Ovary (tissue), 9 donors: ENCODE data around the gene CACNA1C. TPM values are rescaled to one million over a fixed set of nuclear protein-coding genes. Genes with fewer than 3 reads are reported as not detected.

Source experiments
- DNase-seq, 5 donors: peaks; one replicate each; pipeline ENCODE4 v3.0.0-alpha.2; 2019 to 2020
- H3K27ac ChIP-seq, 2 donors: fragments of 200-600 bp; one replicate each; pipeline versions ENCODE4 v1.5.1 to v1.8.0; 2019 to 2022
- H3K27me3 ChIP-seq: fragments of 200-600 bp; one replicate; pipeline ENCODE4 v1.8.0; 2022
- H3K36me3 ChIP-seq: fragments of 200-600 bp; sonication (generic); one replicate; pipeline ENCODE4 v1.5.1; 2019
- H3K4me1 ChIP-seq: one replicate; pipeline ENCODE4 v1.8.1; 2013; ENCODE audit warnings: mild to moderate bottlenecking, moderate library complexity; ENCODE audit not compliant: insufficient read depth
- H3K4me3 ChIP-seq: fragments of 200-600 bp; sonication (generic); one replicate; pipeline ENCODE4 v1.5.1; 2017
- H3K9me3 ChIP-seq, 2 donors: fragments of 200-600 bp in 1 of 2; sonication (generic) in 1 of 2; one replicate each; pipeline versions ENCODE4 v1.5.1 to v1.8.1; 2013 to 2019; ENCODE audit warnings: mild to moderate bottlenecking in 1 of 2, moderate library complexity in 1 of 2
- CTCF ChIP-seq, 3 donors: fragments of 450-650 bp in 2 of 3; fragments of 200-600 bp in 1 of 3; IDR thresholded peaks; one replicate each; pipeline versions ENCODE4 v1.5.1 to v1.8.0; 2016 to 2022; ENCODE audit warnings: antibody characterized with exemption in 3 of 3, mild to moderate bottlenecking in 1 of 3
- EP300 ChIP-seq: sonication (generic); formaldehyde crosslinking; IDR thresholded peaks from one replicate; pipeline ENCODE4 v1.6.1; 2017; ENCODE audit warnings: antibody characterized with exemption
- POLR2A ChIP-seq: fragments of 450-650 bp; IDR thresholded peaks from one replicate; pipeline ENCODE4 v1.6.1; 2017; ENCODE audit warnings: antibody characterized with exemption, mild to moderate bottlenecking, moderate library complexity
- WGBS, 3 donors: extraction: QIAGEN DNeasy Blood & Tissue Kit in 1 of 3; methylation state at CpG; one replicate each; pipeline versions ENCODE4 v1.1.5 to v1.1.7; 2013 to 2017; 5-methylcytosine and 5-hydroxymethylcytosine counted together
- intact Hi-C, 4 donors: fragments of 100-400 bp; cut with DNase I; formaldehyde crosslinking; loops; one replicate each; pipeline versions ENCODE4 v1.11.0 to v1.15.1; 2022 to 2023
- polyA plus RNA-seq, 2 donors: library from polyadenylated mRNA; stranded (reverse); fragments of 200-250 nt in 1 of 2; fragments of 350-450 nt in 1 of 2; fragmentation: Illumina TruSeq in 1 of 2; extraction: RNeasy Lipid Tissue Mini Kit (QIAGEN cat#74804) in 1 of 2; gene quantifications; one replicate each; pipeline ENCODE4 v1.2.3, GENCODE V29; 2013 to 2014
- total RNA-seq, 7 donors: library from RNA; depleted of rRNA in 2 of 7; stranded (reverse); fragments of >200 nt in 2 of 7; fragmentation: NEBNext Ultra II Directional in 3 of 7; extraction: Animal tissue kit (Norgen Biotek cat#: 25700) in 3 of 7; gene quantifications; one replicate each; pipeline versions ENCODE4 v1.1.0 to v1.2.4, GENCODE V29; 2016 to 2023
- donor health status: DM: no; HTN: no; CAD: no; lungs with moderate emphysema.
- donor health status: DM: no; HTN: no; CAD: no.
- donor health status: Bipolar disorder and iron deficiency.
- donor health status: DM: yes; HTN: yes; CAD: no.
- donor health status: DM: no; HTN: no; CAD: no.
- donor health status: DM: yes; HTN: yes; CAD: no.

The CACNA1C gene
- total and polyA plus RNA-seq, 9 donors: 2.2 to 8.3 (median 3.7) TPM

GRCh38 chr12:2140858-2141519 is 88.2 kb downstream of the CACNA1C start:
- Histone ChIP-seq H3K27ac (no peak overlapping the region), H3K27me3 (no peaks in the 10 kb centered on the region), H3K4me1 (peaks cover 5% of the 10 kb centered on the region), H3K9me3 (no peaks in the 10 kb centered on the region), H3K4me3 (no peak overlapping the region), H3K36me3 (no peaks in the 10 kb centered on the region)
- DNase-seq: no peak
- no peak for TF ChIP-seq POLR2A
- 53 to 63% (median 61%) methylated on average over 9 of the region's 9 CpGs for WGBS, 3 donors
- intact Hi-C loops: no loop called here

DNA sequence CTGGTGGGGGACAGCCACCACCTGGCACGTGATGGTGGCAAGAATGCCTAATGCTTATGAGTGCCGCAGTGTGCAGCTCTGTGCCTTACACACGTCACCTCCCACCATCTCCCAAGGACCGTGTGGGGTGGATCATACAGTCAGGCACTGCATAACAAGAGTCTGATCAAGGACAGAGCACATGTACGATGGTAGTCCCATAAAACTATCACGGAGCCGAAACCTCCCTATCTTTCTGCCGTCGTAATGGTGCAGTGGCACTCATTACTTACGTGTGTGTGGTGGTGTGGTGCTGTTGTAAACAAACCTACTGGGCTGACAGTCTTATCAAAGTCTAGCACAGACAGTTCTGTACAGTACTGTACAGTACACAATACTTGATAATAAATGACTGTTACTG is 89.3 kb downstream of the CACNA1C start:
- no peaks in the 10 kb centered on the region for H3K9me3 ChIP-seq
- H3K4me3 ChIP-seq: no peak overlapping the region
- TF ChIP-seq CTCF (IDR thresholded peaks at IDR 0.05) (no peak), EP300 (no peak), POLR2A (no peak)
- no peak overlapping the region for H3K27ac ChIP-seq
- intact Hi-C loops: no loop called here
- DNase-seq: no peak
- peaks cover 5% of the 10 kb centered on the region for H3K4me1 ChIP-seq
- WGBS, 3 donors: 64 to 80% (median 67%) methylated on average over 10 of the region's 10 CpGs
- no peaks in the 10 kb centered on the region for H3K27me3 ChIP-seq
- H3K36me3 ChIP-seq: no peaks in the 10 kb centered on the region

- H3K9me3 ChIP-seq: no peaks in the 10 kb centered on the region
- H3K4me3 ChIP-seq: no peak overlapping the region
- no peak overlapping the region for H3K27ac ChIP-seq
- intact Hi-C loops: no loop called here
- no peak for DNase-seq
- no peaks in the 10 kb centered on the region for H3K36me3 ChIP-seq
- WGBS, 3 donors: 82 to 91% (median 84%) methylated on average over 1 of the region's 1 CpG
- no peaks in the 10 kb centered on the region for H3K27me3 ChIP-seq
- TF ChIP-seq POLR2A: no peak
- TF ChIP-seq CTCF (IDR thresholded peaks at IDR 0.05): no peak
- TF ChIP-seq EP300: no peak
- no peaks in the 10 kb centered on the region for H3K4me1 ChIP-seq
Observed at GRCh38 chr12:2144951-2145350, 92.2 kb downstream of the CACNA1C start.

GRCh38 chr12:2145433-2145998 is 92.7 kb downstream of the CACNA1C start:
- H3K36me3 ChIP-seq: no peaks in the 10 kb centered on the region
- WGBS, 3 donors: 82 to 85% (median 84%) methylated on average over 7 of the region's 7 CpGs
- intact Hi-C loops: no loop called here
- no peak for DNase-seq
- H3K27me3 ChIP-seq: no peaks in the 10 kb centered on the region
- no peak overlapping the region for H3K4me3 ChIP-seq
- TF ChIP-seq EP300 (no peak), CTCF (IDR thresholded peaks at IDR 0.05) (no peak), POLR2A (no peak)
- H3K4me1 ChIP-seq: no peaks in the 10 kb centered on the region
- no peak overlapping the region for H3K27ac ChIP-seq
- H3K9me3 ChIP-seq: no peaks in the 10 kb centered on the region

DNA sequence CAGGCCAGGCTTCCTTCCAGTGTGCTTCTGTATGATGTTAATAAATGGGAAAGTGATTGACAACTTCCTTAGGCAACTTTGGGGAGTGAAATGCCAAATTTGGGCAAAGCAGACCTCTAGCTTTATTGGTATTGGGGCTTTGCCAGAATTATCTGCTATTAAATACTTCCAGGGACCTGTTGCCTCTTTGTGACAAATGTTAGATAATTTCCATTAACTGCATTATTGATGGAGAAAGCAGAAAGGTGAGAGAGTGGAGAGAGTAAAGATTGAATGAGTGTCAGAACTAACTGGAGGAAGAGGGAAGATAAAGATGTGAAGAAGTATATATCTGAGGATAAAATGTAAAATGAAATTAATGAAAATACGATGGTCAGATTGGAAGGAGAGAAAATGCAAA is 94.5 kb downstream of the CACNA1C start:
- no peak for TF ChIP-seq EP300
- TF ChIP-seq CTCF (IDR thresholded peaks at IDR 0.05): no peak
- no peak for TF ChIP-seq POLR2A
- WGBS, 3 donors: 89 to 95% (median 90%) methylated on average over 1 of the region's 1 CpG
- H3K27ac ChIP-seq: no peak overlapping the region
- H3K27me3 ChIP-seq: no peaks in the 10 kb centered on the region
- H3K36me3 ChIP-seq: no peaks in the 10 kb centered on the region
- H3K4me1 ChIP-seq: no peaks in the 10 kb centered on the region
- H3K4me3 ChIP-seq: no peak overlapping the region
- no peaks in the 10 kb centered on the region for H3K9me3 ChIP-seq
- intact Hi-C loops: no loop called here
- DNase-seq: no peak
